Endothelial cell of umbilical vein (primary cell): ENCODE data around the gene C20orf144. TPM values are rescaled to one million over a fixed set of nuclear protein-coding genes. Genes with fewer than 3 reads are reported as not detected.

ENCODE experiments used
- BruUV-seq: library from RNA; stranded (reverse); fragments of 400-500 nt; replicated peaks from 2 replicates; lab custom pipeline; 2021; lab: Mats Ljungman, UMichigan
- CTCF ChIA-PET: fragments of 300-600, 350-600 bp; sonication (Branson Sonifier 250); formaldehyde crosslinking; loops from one replicate; lab custom pipeline; 2021; ENCODE audit warnings: antibody characterized with exemption, inconsistent platforms; lab: Charles Lee
- POLR2A ChIA-PET: fragments of 300-600, 350-600 bp; sonication (Branson Sonifier 250); formaldehyde crosslinking; loops from one replicate; lab custom pipeline; 2021; ENCODE audit warnings: antibody characterized with exemption, inconsistent platforms; lab: Charles Lee
- DNase-seq: peaks from one replicate; pipeline ENCODE4 v3.0.0-alpha.2; 2011; ENCODE audit warnings: low read depth, low spot score
- FAIRE-seq: peaks from 2 replicates; lab custom pipeline; 2011; peaks lifted over from hg19 to GRCh38; lab: Jason Lieb, UNC
- H2AFZ ChIP-seq: 2 replicates; pipeline ENCODE4 v1.6.0; 2012; ENCODE audit warnings: low read depth, low read length, control low read depth, inconsistent platforms
- H3K27ac ChIP-seq: 2 replicates; pipeline ENCODE4 v1.5.1; 2011; ENCODE audit warnings: low read depth, mild to moderate bottlenecking, control low read depth, low read length, moderate library complexity; ENCODE audit not compliant: insufficient read depth
- H3K27me3 ChIP-seq, 2 experiments: 2 replicates each; pipeline versions ENCODE4 v1.6.0 to v1.6.1; 2011; ENCODE audit warnings: low read length in 2 of 2, mixed read lengths in 1 of 2; ENCODE audit not compliant: control insufficient read depth in 2 of 2, insufficient read depth in 2 of 2
- H3K36me3 ChIP-seq, 2 experiments: 2 replicates in 1 of 2; 3 replicates in 1 of 2; pipeline ENCODE4 v1.5.1; 2011; ENCODE audit warnings: low read length in 2 of 2, mild to moderate bottlenecking in 1 of 2, moderate library complexity in 1 of 2; ENCODE audit not compliant: control insufficient read depth in 2 of 2, insufficient read depth in 2 of 2; ENCODE audit errors: extremely low read depth in 1 of 2
- H3K4me1 ChIP-seq: 3 replicates; pipeline ENCODE4 v1.5.1; 2011; ENCODE audit warnings: mild to moderate bottlenecking, low read length; ENCODE audit not compliant: control insufficient read depth, insufficient read depth; ENCODE audit errors: extremely low read depth
- H3K4me2 ChIP-seq: 2 replicates; pipeline ENCODE4 v1.6.1; 2011; ENCODE audit warnings: low read length, control low read depth, mixed read lengths; ENCODE audit not compliant: insufficient read depth
- H3K4me3 ChIP-seq, 3 experiments: fragments of 200-600 bp in 1 of 3; sonication (generic), shearing (Covaris generic) in 1 of 3; replicated peaks in 1 of 3; 2 replicates each; pipeline ENCODE4 v1.5.1; 2011 to 2016; ENCODE audit warnings: control low read depth in 3 of 3, low read length in 3 of 3, mild to moderate bottlenecking in 2 of 3, inconsistent platforms in 1 of 3, low read depth in 1 of 3, moderate library complexity in 1 of 3; ENCODE audit not compliant: insufficient read depth in 1 of 3
- H3K79me2 ChIP-seq: 2 replicates; pipeline ENCODE4 v1.6.0; 2012; ENCODE audit warnings: low read length, inconsistent platforms; ENCODE audit not compliant: control insufficient read depth, insufficient read depth
- H3K9ac ChIP-seq: replicated peaks from 2 replicates; pipeline ENCODE3; 2011; ENCODE audit warnings: low read length, control low read depth; ENCODE audit not compliant: insufficient read depth; ENCODE audit errors: extremely low read depth
- H3K9me1 ChIP-seq: replicated peaks from 3 replicates; pipeline ENCODE4 v1.6.0; 2011; ENCODE audit warnings: mild to moderate bottlenecking, low read length; ENCODE audit not compliant: control insufficient read depth, insufficient read depth; ENCODE audit errors: extremely low read depth
- H3K9me3 ChIP-seq: replicated peaks from 2 replicates; pipeline ENCODE4 v1.5.1; 2012; ENCODE audit warnings: low read length, inconsistent platforms; ENCODE audit not compliant: control insufficient read depth, insufficient read depth
- H4K20me1 ChIP-seq: replicated peaks from 2 replicates; pipeline ENCODE3; 2011; ENCODE audit warnings: mild to moderate bottlenecking, low read length; ENCODE audit not compliant: control insufficient read depth, insufficient read depth; ENCODE audit errors: extremely low read depth
- CTCF ChIP-seq, 2 donors: IDR thresholded peaks; 1 replicate in 1 of 2; 2 replicates in 1 of 2; pipeline ENCODE4 v1.5.1; 2011; ENCODE audit warnings: low read length in 2 of 2, mild to moderate bottlenecking in 2 of 2, moderate library complexity in 2 of 2, control low read depth in 1 of 2, inconsistent platforms in 1 of 2, low read depth in 1 of 2; ENCODE audit not compliant: insufficient read depth in 1 of 2; ENCODE audit errors: extremely low read depth in 1 of 2
- EZH2 ChIP-seq: IDR thresholded peaks from 2 replicates; pipeline ENCODE4 v1.6.1; 2012; ENCODE audit warnings: borderline replicate concordance, low read depth, mild to moderate bottlenecking, moderate library complexity, low read length, inconsistent platforms; ENCODE audit not compliant: severe bottlenecking
- FOS ChIP-seq: IDR thresholded peaks from 2 replicates; pipeline ENCODE4 v1.6.1; 2011; ENCODE audit warnings: mild to moderate bottlenecking, low read length, moderate library complexity, borderline replicate concordance; ENCODE audit not compliant: insufficient read depth
- GATA2 ChIP-seq: IDR thresholded peaks from 2 replicates; pipeline ENCODE4 v1.7.0; 2011; ENCODE audit warnings: low read depth, mild to moderate bottlenecking, moderate library complexity, mixed read lengths, low read length; ENCODE audit not compliant: insufficient read length, insufficient read depth
- JUN ChIP-seq: IDR thresholded peaks from 2 replicates; pipeline ENCODE4 v1.6.1; 2011; ENCODE audit warnings: borderline replicate concordance, low read depth; ENCODE audit not compliant: insufficient read length, insufficient read depth
- MAX ChIP-seq: IDR thresholded peaks from 2 replicates; pipeline ENCODE4 v1.6.1; 2011; ENCODE audit not compliant: insufficient read depth, insufficient read length
- MYC ChIP-seq: IDR thresholded peaks from one replicate; pipeline ENCODE4 v1.6.1; 2011; ENCODE audit warnings: mild to moderate bottlenecking, low read depth, low read length
- POLR2A ChIP-seq: IDR thresholded peaks from 2 replicates; pipeline ENCODE4 v1.6.1; 2012; ENCODE audit warnings: low read depth, mild to moderate bottlenecking, control low read depth, low read length
- POLR2AphosphoS5 ChIP-seq: IDR thresholded peaks from 2 replicates; pipeline ENCODE4 v1.6.1; 2012; ENCODE audit warnings: low read depth, mild to moderate bottlenecking, control low read depth, low read length, moderate library complexity; ENCODE audit not compliant: insufficient read depth
- dilution Hi-C: fragments of 300-500 bp; cut with MboI; formaldehyde crosslinking; loops from one replicate; pipeline ENCODE4 v1.15.0; 2019; ENCODE audit warnings: low sequenced_read_pairs; ENCODE audit not compliant: extremely low pct_ligation_motif_present
- intact Hi-C: fragments of 100-400 bp; cut with micrococcal nuclease; formaldehyde crosslinking; loops from one replicate; pipeline ENCODE4 v1.10.0; 2022
- polyA plus RNA-seq, 4 experiments: library from polyadenylated mRNA; depleted of rRNA in 3 of 4; stranded (reverse) in 3 of 4; unstranded in 1 of 4; fragments of >200 nt; gene quantifications; 2 replicates each; pipeline versions ENCODE4 v1.2.1 to v1.2.3, GENCODE V29; 2011 to 2012; ENCODE audit warnings: missing spikeins in 1 of 4
- total RNA-seq: library from RNA; stranded (reverse); gene quantifications from 2 replicates; pipeline ENCODE4 v1.2.3, GENCODE V29; 2021

C20orf144 gene
- total and polyA plus RNA-seq, 2 donors (not counting 3 experiments of a cell fraction or from before 2014, with no cell fraction given) = not detected

GRCh38 chr20:33660685-33661058 lies 1.5 kb upstream of the C20orf144 start:
- Histone ChIP-seq H3K9ac (no peak overlapping the region), H3K4me3 (no peak overlapping the region), H3K27me3 (no peaks in the 10 kb centered on the region), H2AFZ (no peak overlapping the region), H3K27ac (no peak overlapping the region), H3K4me1 (peaks cover 11% of the 10 kb centered on the region), H3K79me2 (no peaks in the 10 kb centered on the region), H3K9me3 (no peaks in the 10 kb centered on the region), H3K36me3 (no peaks in the 10 kb centered on the region), H4K20me1 (no peaks in the 10 kb centered on the region), H3K9me1 (no peaks in the 10 kb centered on the region), H3K4me2 (no peak overlapping the region)
- POLR2A ChIA-PET = no interaction called here
- BruUV-seq = no TSS peak
- dilution Hi-C loops (no loop called here), intact Hi-C loops (loop anchor here (10.0 kb wide), 1 partner anchor 334 kb away; the partner anchor contains the start of gene RALY)
- no peak for DNase-seq
- CTCF ChIA-PET = interaction anchor here (1.1 kb wide), 1 partner anchor 15 kb away, joined by 3 read pairs; no protein-coding TSS in a partner anchor
- TF ChIP-seq JUN = no peak
- TF ChIP-seq MAX = no peak
- TF ChIP-seq FOS = no peak
- no peak for TF ChIP-seq POLR2A
- TF ChIP-seq MYC = no peak
- TF ChIP-seq POLR2AphosphoS5 = no peak
- TF ChIP-seq GATA2 = no peak
- no peak for TF ChIP-seq CTCF (IDR thresholded peaks at IDR 0.05; ENCODE audit: extremely low read depth in 1 of 2, insufficient read depth in 1 of 2, low read depth in 1 of 2, low read length in 2 of 2)
- no peak for TF ChIP-seq EZH2
- no peak for FAIRE-seq
